GM12801 (cell line): Measurements from ENCODE around the gene FNDC1.

ENCODE experiments used
- CTCF ChIP-seq: IDR thresholded peaks from one replicate; pipeline ENCODE4 v1.5.1; 2011; ENCODE audit warnings: control low read depth; ENCODE audit not compliant: insufficient read length; ENCODE audit errors: extremely low read depth

FNDC1 gene

GRCh38 chr6:159234102-159234553, 64.9 kb downstream of the FNDC1 start:
- no peak for TF ChIP-seq CTCF

GRCh38 chr6:159238920-159239558, 69.8 kb downstream of the FNDC1 start:
- TF ChIP-seq CTCF: no peak

- TF ChIP-seq CTCF: no peak
Observed at GRCh38 chr6:159249128-159249527, 79.9 kb downstream of the FNDC1 start.

- TF ChIP-seq CTCF: no peak
Observed at GRCh38 chr6:159249752-159250151, 80.6 kb downstream of the FNDC1 start.

GRCh38 chr6:159250633-159251032, 81.4 kb downstream of the FNDC1 start:
- no peak for TF ChIP-seq CTCF

GRCh38 chr6:159252955-159253508, 83.8 kb downstream of the FNDC1 start:
- no peak for TF ChIP-seq CTCF

- TF ChIP-seq CTCF: no peak
Observed at GRCh38 chr6:159254186-159254585, 85.0 kb downstream of the FNDC1 start.
